HepG2 (cell line): ENCODE data around the gene CCDC70. TPM values are rescaled to one million over a fixed set of nuclear protein-coding genes. Genes with fewer than 3 reads are reported as not detected.

Experiments
- ATAC-seq: fragments of 200-7000 bp; cut with Tn5 transposase; 3 replicates; pipeline ENCODE4 v1.9.1; 2020; ENCODE audit warnings: mild to moderate bottlenecking, moderate library complexity
- BruUV-seq: library from RNA; stranded (reverse); fragments of 400-500 nt; replicated peaks from 2 replicates; lab custom pipeline; 2021; lab: Mats Ljungman, UMichigan
- CTCF ChIA-PET: fragments of 300-600 bp; formaldehyde crosslinking; extraction: SDS; loops from one replicate; lab custom pipeline; 2021; ENCODE audit warnings: low total read pairs, inconsistent platforms, low intra/inter-chr PET ratio; lab: Yijun Ruan, JAX
- POLR2A ChIA-PET: fragments of 350-600 bp; sonication (Branson Sonifier 250); formaldehyde crosslinking; loops from one replicate; lab custom pipeline; 2020; ENCODE audit warnings: antibody characterized with exemption, inconsistent platforms; lab: Yijun Ruan, JAX
- DNase-seq: peaks from one replicate; pipeline ENCODE4 v3.0.0-alpha.2; 2015; ENCODE audit warnings: low spot score
- FAIRE-seq: peaks from 3 replicates; lab custom pipeline; 2011; peaks lifted over from hg19 to GRCh38; lab: Jason Lieb, UNC
- H2AFZ ChIP-seq: one replicate; pipeline ENCODE4 v1.6.1; 2011; ENCODE audit warnings: low read length, inconsistent platforms
- H3K27ac ChIP-seq: fragments of 300-600 bp; 3 replicates; pipeline ENCODE4 v1.8.0; 2011; ENCODE audit warnings: mixed run types, mild to moderate bottlenecking, mixed read lengths, low read length, inconsistent platforms; ENCODE audit not compliant: insufficient read depth; ENCODE audit errors: extremely low read length
- H3K27me3 ChIP-seq, 2 experiments: fragments of 200-600 bp in 1 of 2; 2 replicates in 1 of 2; 3 replicates in 1 of 2; pipeline versions ENCODE4 v1.6.0 to v1.8.0; 2011; ENCODE audit warnings: low read length in 2 of 2, mild to moderate bottlenecking in 2 of 2, moderate library complexity in 2 of 2, inconsistent platforms in 1 of 2; ENCODE audit not compliant: insufficient read depth in 2 of 2, control insufficient read depth in 1 of 2
- H3K36me3 ChIP-seq, 2 experiments: fragments of 200-600 bp in 1 of 2; replicated peaks in 1 of 2; 2 replicates in 1 of 2; 3 replicates in 1 of 2; pipeline versions ENCODE4 v1.5.1 to v1.8.0; 2011; ENCODE audit warnings: low read length in 2 of 2, inconsistent platforms in 1 of 2; ENCODE audit not compliant: insufficient read depth in 2 of 2, control insufficient read depth in 1 of 2
- H3K4me1 ChIP-seq: 2 replicates; pipeline ENCODE4 v1.5.1; 2012; ENCODE audit warnings: low read length, inconsistent platforms; ENCODE audit not compliant: insufficient read depth
- H3K4me2 ChIP-seq: 2 replicates; pipeline ENCODE4 v1.6.0; 2011; ENCODE audit warnings: low read depth, low read length, inconsistent platforms
- H3K4me3 ChIP-seq, 3 experiments: fragments of 200-600 bp in 1 of 3; sonication (generic), shearing (Covaris generic) in 1 of 3; replicated peaks in 1 of 3; 2 replicates each; pipeline ENCODE4 v1.5.1; 2011 to 2016; ENCODE audit warnings: low read length in 3 of 3, inconsistent platforms in 2 of 3, low read depth in 2 of 3, mild to moderate bottlenecking in 2 of 3, control low read depth in 1 of 3, mixed read lengths in 1 of 3; ENCODE audit not compliant: insufficient read depth in 1 of 3
- H3K79me2 ChIP-seq: one replicate; pipeline ENCODE4 v1.6.1; 2011; ENCODE audit warnings: low read length, inconsistent platforms; ENCODE audit not compliant: insufficient read depth
- H3K9ac ChIP-seq: 2 replicates; pipeline ENCODE4 v1.6.0; 2011; ENCODE audit warnings: mild to moderate bottlenecking, low read depth, low read length, inconsistent platforms; ENCODE audit not compliant: insufficient read depth
- H3K9me3 ChIP-seq: 2 replicates; pipeline ENCODE4 v1.5.1; 2012; ENCODE audit warnings: mild to moderate bottlenecking, low read length
- H4K20me1 ChIP-seq: 2 replicates; pipeline ENCODE4 v1.6.0; 2011; ENCODE audit warnings: inconsistent platforms, mild to moderate bottlenecking, low read length, moderate library complexity; ENCODE audit not compliant: insufficient read depth
- CEBPZ ChIP-seq: IDR thresholded peaks from 2 replicates; pipeline ENCODE4 v1.6.1; 2012; ENCODE audit warnings: low read length, improper control_type of control experiment
- DRAP1 ChIP-seq: IDR thresholded peaks from 2 replicates; pipeline ENCODE4 v1.6.1; 2016; ENCODE audit warnings: missing genetic modification reagents, missing compliant biosample characterization
- FOXJ3 ChIP-seq: sonication (generic); formaldehyde crosslinking; IDR thresholded peaks from 2 replicates; pipeline ENCODE4 v1.4.0; 2020; ENCODE audit warnings: missing genetic modification reagents, mild to moderate bottlenecking, borderline replicate concordance
- GATAD2A ChIP-seq: IDR thresholded peaks from 2 replicates; pipeline ENCODE4 v1.6.1; 2016
- PAWR ChIP-seq: sonication (generic); formaldehyde crosslinking; IDR thresholded peaks from 2 replicates; pipeline ENCODE4 v1.4.0; 2020; ENCODE audit warnings: missing genetic modification reagents, mild to moderate bottlenecking, borderline replicate concordance
- ZBTB25 ChIP-seq: IDR thresholded peaks from 2 replicates; pipeline ENCODE4 v1.6.1; 2018; ENCODE audit warnings: missing genetic modification reagents
- ZNF253 ChIP-seq: sonication (generic); formaldehyde crosslinking; IDR thresholded peaks from 2 replicates; pipeline ENCODE4 v1.8.0; 2022; ENCODE audit warnings: mild to moderate bottlenecking, missing genetic modification reagents, borderline replicate concordance
- ZSCAN20 ChIP-seq: sonication (generic); formaldehyde crosslinking; IDR thresholded peaks from 2 replicates; pipeline ENCODE4 v1.4.0; 2020; ENCODE audit warnings: missing genetic modification reagents, mild to moderate bottlenecking, borderline replicate concordance
- ZSCAN30 ChIP-seq: sonication (generic); formaldehyde crosslinking; IDR thresholded peaks from 2 replicates; pipeline ENCODE4 v1.5.0; 2020; ENCODE audit warnings: mild to moderate bottlenecking, missing genetic modification reagents
- WGBS: methylation state at CpG from one replicate; pipeline ENCODE4 v1.1.6; 2017; ENCODE audit warnings: low lambda C conversion rate; 5-methylcytosine and 5-hydroxymethylcytosine counted together
- in situ Hi-C: cut with HindIII; loops from 2 replicates; pipeline ENCODE4 v1.10.0; 2017; ENCODE audit warnings: low pct_unique_long_range_greater_than_20kb; ENCODE audit not compliant: extremely low pct_ligation_motif_present
- intact Hi-C: fragments of 100-400 bp; cut with micrococcal nuclease; formaldehyde crosslinking; loops from one replicate; pipeline ENCODE4 v1.10.0; 2022; ENCODE audit not compliant: unreplicated experiment
- polyA plus RNA-seq, 8 experiments: library from polyadenylated mRNA; depleted of rRNA in 3 of 8; stranded (reverse) in 7 of 8; unstranded in 1 of 8; fragments of >200 nt; fragmentation: Illumina TruSeq in 4 of 8; extraction: Trizol in 4 of 8; gene quantifications; 2 replicates each; pipeline versions ENCODE4 v1.2.1 to v1.2.3, GENCODE V29; 2011 to 2016; ENCODE audit warnings: low read depth in 4 of 8, missing spikeins in 1 of 8, mixed read lengths in 1 of 8; ENCODE audit not compliant: insufficient read depth in 1 of 8
- total RNA-seq, 5 experiments: library from RNA; depleted of rRNA; stranded (reverse); fragments of >200 nt; fragmentation: Illumina TruSeq; extraction: Trizol; gene quantifications; 2 replicates each; pipeline ENCODE4 v1.2.3, GENCODE V29; 2016; ENCODE audit warnings: low read depth in 1 of 5

Gene CCDC70
- total and polyA plus RNA-seq, 2 of the 13 experiments (the other 11 are each of a cell fraction or from before 2014, with no cell fraction given), result 0.13 TPM; not detected in 1

GRCh38 chr13:51825165-51825592 lies 36.6 kb upstream of the CCDC70 start:
- no peak overlapping the region for H3K27ac ChIP-seq
- H3K4me3 ChIP-seq, result no peak overlapping the region
- no peaks in the 10 kb centered on the region for H3K4me1 ChIP-seq
- 79% methylated on average over 2 of the region's 2 CpGs for WGBS
- H4K20me1 ChIP-seq, result no peaks in the 10 kb centered on the region
- H3K36me3 ChIP-seq, result no peaks in the 10 kb centered on the region
- ChIA-PET CTCF (no interaction called here), POLR2A (no interaction called here)
- no peaks in the 10 kb centered on the region for H3K79me2 ChIP-seq
- no peak overlapping the region for H3K9ac ChIP-seq
- DNase-seq (no peak), FAIRE-seq (no peak), ATAC-seq (no peak)
- intact Hi-C loops, result no loop called here
- H2AFZ ChIP-seq, result no peak overlapping the region
- TF ChIP-seq GATAD2A (no peak), ZSCAN30 (CRISPR knock-in tag) (no peak)
- in situ Hi-C loops, result no loop called here
- no peak overlapping the region for H3K4me2 ChIP-seq
- H3K9me3 ChIP-seq, result no peaks in the 10 kb centered on the region
- H3K27me3 ChIP-seq, result no peaks in the 10 kb centered on the region
- no TSS peak for BruUV-seq

GRCh38 chr13:51825681-51826254 lies 36.0 kb upstream of the CCDC70 start:
- WGBS, result 92% methylated on average over 10 of the region's 10 CpGs
- H3K4me1 ChIP-seq, result no peaks in the 10 kb centered on the region
- intact Hi-C loops, result no loop called here
- no peak overlapping the region for H3K27ac ChIP-seq
- no peak overlapping the region for H3K9ac ChIP-seq
- in situ Hi-C loops, result no loop called here
- no peak overlapping the region for H3K4me2 ChIP-seq
- no TSS peak for BruUV-seq
- DNase-seq (no peak), ATAC-seq (no peak), FAIRE-seq (no peak)
- H3K79me2 ChIP-seq, result no peaks in the 10 kb centered on the region
- H3K9me3 ChIP-seq, result no peaks in the 10 kb centered on the region
- H3K36me3 ChIP-seq, result no peaks in the 10 kb centered on the region
- H3K4me3 ChIP-seq, result no peak overlapping the region
- ChIA-PET POLR2A (no interaction called here), CTCF (no interaction called here)
- no peaks in the 10 kb centered on the region for H3K27me3 ChIP-seq
- no peak overlapping the region for H2AFZ ChIP-seq
- H4K20me1 ChIP-seq, result no peaks in the 10 kb centered on the region
- TF ChIP-seq DRAP1 (CRISPR knock-in tag) (no peak), ZBTB25 (CRISPR knock-in tag) (no peak), PAWR (CRISPR knock-in tag) (no peak), FOXJ3 (CRISPR knock-in tag) (no peak), ZNF253 (CRISPR knock-in tag) (no peak), ZSCAN20 (CRISPR knock-in tag) (no peak), CEBPZ (no peak)
